OCI-M2 (cell line): ENCODE results near the gene TP53TG3C.
"Not testable (repeated sequence)": the region's sequence is repeated elsewhere in the genome, so short reads cannot be mapped to it uniquely, and the experiment has no call there.

Experiments
- DNase-seq: peaks from one replicate; lab custom pipeline; 2025; ENCODE audit not compliant: unreplicated experiment; lab: John Stamatoyannopoulos, UW

TP53TG3C gene, protein sequence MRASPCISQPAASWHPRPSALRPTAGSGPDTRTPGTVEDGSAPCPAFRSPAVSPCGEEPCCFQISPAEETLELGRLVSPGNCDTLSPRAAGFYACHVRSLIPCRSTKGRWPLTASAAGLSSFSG

DNA sequence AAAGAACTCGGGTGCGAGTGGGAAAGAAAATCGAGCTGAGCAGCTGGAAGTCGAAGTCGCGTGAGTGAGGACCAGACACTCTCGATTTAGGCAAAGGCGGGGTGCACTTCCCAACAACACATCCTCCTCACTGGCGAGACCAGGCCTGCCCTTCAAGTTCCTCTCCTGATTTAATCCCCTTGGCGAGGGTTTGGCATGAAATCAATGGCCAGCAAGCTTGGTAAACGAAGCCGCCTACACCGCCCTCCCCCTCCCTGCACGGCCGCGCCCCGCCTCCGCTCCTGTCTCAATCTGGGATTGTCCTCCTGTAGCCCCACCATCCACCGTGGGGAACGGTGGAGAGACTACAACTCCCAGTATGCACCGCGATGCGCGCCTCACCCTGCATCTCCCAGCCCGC, at the start of gene TP53TG3C:
TSS of gene TP53TG3C (plus strand) at position 301 of the 400 bp plus-strand sequence. CDS start at position 369, 68 bp downstream.
- not testable (repeated sequence) for DNase-seq
